ENCODE results near the gene NBEA.

GRCh38 chr13:35596321-35597030 is 654.4 kb downstream of the NBEA start:
- TF ChIP-seq CTCF (IDR thresholded peaks at IDR 0.05) (no peak), POLR2A (IDR thresholded peaks at IDR 0.05) (no peak)

Measured in thyroid gland (tissue), 4 donors.